Measurements from ENCODE around the gene NHS.

NHS gene

DNA sequence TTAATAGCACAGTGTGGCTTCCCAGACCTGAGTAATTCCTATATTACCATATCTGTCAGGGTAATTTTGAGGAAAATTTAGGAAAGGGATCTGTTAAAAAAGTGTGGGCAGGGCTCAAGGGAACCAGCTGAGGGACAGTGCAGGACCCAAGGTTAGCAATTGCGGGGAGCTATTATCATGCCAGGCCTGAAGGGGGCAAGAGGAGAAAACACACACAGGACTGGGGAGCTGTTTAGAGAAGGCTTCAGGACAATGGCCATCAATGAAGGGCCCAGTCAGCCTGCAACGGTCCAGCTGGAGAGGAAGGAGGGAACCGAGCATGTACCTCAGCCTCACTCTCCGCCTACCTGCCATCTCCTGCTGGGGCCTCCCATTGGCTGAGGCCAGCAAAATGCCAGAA, 19.0 kb upstream of the NHS start:
- H3K9ac ChIP-seq (ENCODE audit: low read depth, low read length), result no peak overlapping the region
- no peak for ATAC-seq (ENCODE audit: insufficient read depth, low read depth)
- no peaks in the 10 kb centered on the region for H3K4me1 ChIP-seq (ENCODE audit: insufficient read depth, low read length)
- H4K20me1 ChIP-seq (ENCODE audit: insufficient read depth, low read length), result no peaks in the 10 kb centered on the region
- H3K27ac ChIP-seq (ENCODE audit: low read length), result no peak overlapping the region
- no peak overlapping the region for H3K4me2 ChIP-seq (ENCODE audit: insufficient read depth, low read length)
- no peaks in the 10 kb centered on the region for H3K9me3 ChIP-seq (ENCODE audit: insufficient read depth, low read length, severe bottlenecking)
- TF ChIP-seq, protein P1, sequence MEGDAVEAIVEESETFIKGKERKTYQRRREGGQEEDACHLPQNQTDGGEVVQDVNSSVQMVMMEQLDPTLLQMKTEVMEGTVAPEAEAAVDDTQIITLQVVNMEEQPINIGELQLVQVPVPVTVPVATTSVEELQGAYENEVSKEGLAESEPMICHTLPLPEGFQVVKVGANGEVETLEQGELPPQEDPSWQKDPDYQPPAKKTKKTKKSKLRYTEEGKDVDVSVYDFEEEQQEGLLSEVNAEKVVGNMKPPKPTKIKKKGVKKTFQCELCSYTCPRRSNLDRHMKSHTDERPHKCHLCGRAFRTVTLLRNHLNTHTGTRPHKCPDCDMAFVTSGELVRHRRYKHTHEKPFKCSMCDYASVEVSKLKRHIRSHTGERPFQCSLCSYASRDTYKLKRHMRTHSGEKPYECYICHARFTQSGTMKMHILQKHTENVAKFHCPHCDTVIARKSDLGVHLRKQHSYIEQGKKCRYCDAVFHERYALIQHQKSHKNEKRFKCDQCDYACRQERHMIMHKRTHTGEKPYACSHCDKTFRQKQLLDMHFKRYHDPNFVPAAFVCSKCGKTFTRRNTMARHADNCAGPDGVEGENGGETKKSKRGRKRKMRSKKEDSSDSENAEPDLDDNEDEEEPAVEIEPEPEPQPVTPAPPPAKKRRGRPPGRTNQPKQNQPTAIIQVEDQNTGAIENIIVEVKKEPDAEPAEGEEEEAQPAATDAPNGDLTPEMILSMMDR (IDR thresholded peaks at IDR 0.05; ENCODE audit: borderline replicate concordance, extremely low read depth, low read length, poor library complexity, severe bottlenecking), result no peak
- TF ChIP-seq EZH2 (IDR thresholded peaks at IDR 0.05; ENCODE audit: borderline replicate concordance, low read depth, low read length, severe bottlenecking), result no peak
- no peak overlapping the region for H2AFZ ChIP-seq (ENCODE audit: low read depth, low read length)
- H3K79me2 ChIP-seq (ENCODE audit: insufficient read depth, low read length), result no peaks in the 10 kb centered on the region
- no peak for DNase-seq
- no peaks in the 10 kb centered on the region for H3K36me3 ChIP-seq (ENCODE audit: insufficient read depth, low read length)
- no peaks in the 10 kb centered on the region for H3K27me3 ChIP-seq (ENCODE audit: insufficient read depth, low read length, poor library complexity)
- H3K4me3 ChIP-seq (ENCODE audit: low read depth in 1 of 2, low read length in 2 of 2), result no peak overlapping the region

DNA sequence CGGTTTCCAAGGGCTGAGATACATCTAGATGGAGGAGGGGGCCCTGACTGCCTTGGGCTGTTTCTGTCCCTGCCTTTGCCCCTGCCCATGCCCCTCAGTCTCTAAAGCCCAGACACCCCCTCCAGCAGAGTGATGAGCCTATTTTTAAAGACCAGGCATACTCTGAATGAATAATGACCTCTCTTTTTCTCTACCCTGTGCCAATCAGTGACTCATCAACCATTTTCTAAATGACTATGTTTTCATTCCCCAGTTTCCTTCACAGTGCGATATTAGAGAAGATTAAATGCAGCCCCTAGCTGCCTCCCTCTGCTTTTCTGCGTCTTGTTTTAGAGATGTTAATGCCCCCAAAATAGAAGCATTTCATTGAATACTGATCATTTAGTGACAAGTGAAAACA, 15.5 kb upstream of the NHS start:
- Histone ChIP-seq H3K4me2 (ENCODE audit: insufficient read depth, low read length) (no peak overlapping the region), H4K20me1 (ENCODE audit: insufficient read depth, low read length) (no peaks in the 10 kb centered on the region), H3K27ac (ENCODE audit: low read length) (no peak overlapping the region), H3K4me3 (ENCODE audit: low read depth in 1 of 2, low read length in 2 of 2) (no peak overlapping the region), H3K27me3 (ENCODE audit: insufficient read depth, low read length, poor library complexity) (no peaks in the 10 kb centered on the region), H3K79me2 (ENCODE audit: insufficient read depth, low read length) (no peaks in the 10 kb centered on the region), H3K4me1 (ENCODE audit: insufficient read depth, low read length) (no peaks in the 10 kb centered on the region), H2AFZ (ENCODE audit: low read depth, low read length) (no peak overlapping the region), H3K9me3 (ENCODE audit: insufficient read depth, low read length, severe bottlenecking) (no peaks in the 10 kb centered on the region), H3K36me3 (ENCODE audit: insufficient read depth, low read length) (no peaks in the 10 kb centered on the region), H3K9ac (ENCODE audit: low read depth, low read length) (no peak overlapping the region)
- ATAC-seq (ENCODE audit: insufficient read depth, low read depth) (no peak), DNase-seq (no peak)
- TF ChIP-seq EZH2 (IDR thresholded peaks at IDR 0.05; ENCODE audit: borderline replicate concordance, low read depth, low read length, severe bottlenecking), result no peak
- TF ChIP-seq, protein P1 (IDR thresholded peaks at IDR 0.05; ENCODE audit: borderline replicate concordance, extremely low read depth, low read length, poor library complexity, severe bottlenecking), result no peak

GRCh38 chrX:17361620-17362019, 13.4 kb upstream of the NHS start:
- H3K27me3 ChIP-seq (ENCODE audit: insufficient read depth, low read length, poor library complexity), result no peaks in the 10 kb centered on the region

More at GRCh38 chrX:17361620-17362019, 13.4 kb upstream of the NHS start:
- Histone ChIP-seq H3K27ac (ENCODE audit: low read length) (no peak overlapping the region), H4K20me1 (ENCODE audit: insufficient read depth, low read length) (no peaks in the 10 kb centered on the region), H3K4me2 (ENCODE audit: insufficient read depth, low read length) (no peak overlapping the region), H3K79me2 (ENCODE audit: insufficient read depth, low read length) (no peaks in the 10 kb centered on the region), H2AFZ (ENCODE audit: low read depth, low read length) (no peak overlapping the region), H3K9ac (ENCODE audit: low read depth, low read length) (no peak overlapping the region), H3K4me3 (ENCODE audit: low read depth in 1 of 2, low read length in 2 of 2) (no peak overlapping the region), H3K9me3 (ENCODE audit: insufficient read depth, low read length, severe bottlenecking) (no peaks in the 10 kb centered on the region), H3K36me3 (ENCODE audit: insufficient read depth, low read length) (no peaks in the 10 kb centered on the region), H3K4me1 (ENCODE audit: insufficient read depth, low read length) (no peaks in the 10 kb centered on the region)
- ATAC-seq (ENCODE audit: insufficient read depth, low read depth) (no peak), DNase-seq (peak; percentile 16)
- no peak for TF ChIP-seq EZH2 (IDR thresholded peaks at IDR 0.05; ENCODE audit: borderline replicate concordance, low read depth, low read length, severe bottlenecking)
- TF ChIP-seq, protein P1 (IDR thresholded peaks at IDR 0.05; ENCODE audit: borderline replicate concordance, extremely low read depth, low read length, poor library complexity, severe bottlenecking), result peak; percentile 47
